NT2/D1 (cell line): Measurements from ENCODE around the gene PLCH1.

Experiments
- SUZ12 ChIP-seq: IDR thresholded peaks from 2 replicates; pipeline ENCODE4 v1.6.1; 2011; ENCODE audit not compliant: insufficient read length, insufficient read depth; ENCODE audit errors: extremely low read depth
- YY1 ChIP-seq: IDR thresholded peaks from 2 replicates; pipeline ENCODE4 v1.6.1; 2011; ENCODE audit not compliant: insufficient read length, insufficient read depth
- ZNF274 ChIP-seq: IDR thresholded peaks from 2 replicates; pipeline ENCODE4 v1.6.1; 2011; ENCODE audit warnings: mild to moderate bottlenecking, low read depth, low read length

GRCh38 chr3:155741603-155742002, 3.3 kb downstream of the PLCH1 start:
- TF ChIP-seq YY1 (no peak), ZNF274 (no peak), SUZ12 (no peak)
